GM23338 (cell line): ENCODE data around the gene TCF12.

Experiments
- CREB1 ChIP-seq: fragments of 250-450 bp; sonication (Bioruptor Pico); IDR thresholded peaks from 2 replicates; pipeline ENCODE4 v1.5.0; 2020; ENCODE audit warnings: low read depth, mild to moderate bottlenecking, moderate library complexity
- EZH2 ChIP-seq: fragments of 200-600 bp; sonication (generic); IDR thresholded peaks from one replicate; pipeline ENCODE4 v1.8.0; 2017; ENCODE audit warnings: antibody characterized with exemption, mild to moderate bottlenecking, low read depth; ENCODE audit not compliant: unreplicated experiment
- EZH2phosphoT487 ChIP-seq: fragments of 200-600 bp; sonication (generic); IDR thresholded peaks from one replicate; pipeline ENCODE4 v1.8.1; 2018; ENCODE audit warnings: antibody characterized with exemption; ENCODE audit not compliant: unreplicated experiment
- JUNB ChIP-seq: IDR thresholded peaks from one replicate; pipeline ENCODE4 v1.6.1; 2016; ENCODE audit warnings: antibody characterized with exemption; ENCODE audit not compliant: unreplicated experiment
- NANOG ChIP-seq: IDR thresholded peaks from 2 replicates; pipeline ENCODE4 v1.6.1; 2016; ENCODE audit warnings: antibody characterized with exemption, borderline replicate concordance
- POLR2AphosphoS5 ChIP-seq: IDR thresholded peaks from 2 replicates; pipeline ENCODE4 v1.6.1; 2016; ENCODE audit warnings: antibody characterized with exemption, low read depth
- REST ChIP-seq: IDR thresholded peaks from one replicate; pipeline ENCODE4 v1.6.1; 2018; ENCODE audit warnings: antibody characterized with exemption; ENCODE audit not compliant: unreplicated experiment
- ZNF114 ChIP-seq: fragments of 250-450 bp; sonication (Bioruptor Pico); IDR thresholded peaks from 2 replicates; pipeline ENCODE4 v1.5.0; 2020; ENCODE audit warnings: mild to moderate bottlenecking, moderate library complexity
- ZNF331 ChIP-seq: fragments of 250-450 bp; sonication (Bioruptor Pico); IDR thresholded peaks from 2 replicates; pipeline ENCODE4 v1.5.0; 2020; ENCODE audit warnings: low read depth, mild to moderate bottlenecking, moderate library complexity
- TF ChIP-seq, protein P1 (sequence below), 2 experiments: fragments of 200-600 bp in 1 of 2; sonication (generic) in 1 of 2; conservative IDR thresholded peaks; 2 replicates each; pipeline versions ENCODE4 v1.5.1 to v1.6.1; 2016 to 2017; ENCODE audit warnings: antibody characterized with exemption in 2 of 2, low read depth in 2 of 2, mild to moderate bottlenecking in 2 of 2, moderate library complexity in 1 of 2
- TF ChIP-seq, protein P2 (sequence below): fragments of 250-450 bp; sonication (Bioruptor Pico); IDR thresholded peaks from 2 replicates; pipeline ENCODE4 v1.5.0; 2020; ENCODE audit warnings: mild to moderate bottlenecking, moderate library complexity

DNA sequence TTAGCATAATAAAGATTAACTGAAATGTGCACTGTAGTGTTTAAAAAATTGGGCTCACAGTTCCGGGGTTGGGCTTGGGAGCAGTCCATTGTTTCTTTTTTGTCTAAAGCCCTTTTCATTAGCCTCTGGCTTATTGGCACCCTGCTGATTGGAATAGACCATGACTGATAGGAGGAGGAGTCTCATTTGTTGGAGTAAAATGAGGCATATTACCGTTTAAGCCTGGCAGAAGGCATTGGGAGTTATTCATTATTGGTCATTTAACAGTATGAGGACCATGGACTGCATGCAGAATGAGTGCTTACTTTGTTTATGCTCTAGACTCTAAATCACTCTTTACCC, 318.8 kb downstream of the TCF12 start:
- TF ChIP-seq, protein P1, sequence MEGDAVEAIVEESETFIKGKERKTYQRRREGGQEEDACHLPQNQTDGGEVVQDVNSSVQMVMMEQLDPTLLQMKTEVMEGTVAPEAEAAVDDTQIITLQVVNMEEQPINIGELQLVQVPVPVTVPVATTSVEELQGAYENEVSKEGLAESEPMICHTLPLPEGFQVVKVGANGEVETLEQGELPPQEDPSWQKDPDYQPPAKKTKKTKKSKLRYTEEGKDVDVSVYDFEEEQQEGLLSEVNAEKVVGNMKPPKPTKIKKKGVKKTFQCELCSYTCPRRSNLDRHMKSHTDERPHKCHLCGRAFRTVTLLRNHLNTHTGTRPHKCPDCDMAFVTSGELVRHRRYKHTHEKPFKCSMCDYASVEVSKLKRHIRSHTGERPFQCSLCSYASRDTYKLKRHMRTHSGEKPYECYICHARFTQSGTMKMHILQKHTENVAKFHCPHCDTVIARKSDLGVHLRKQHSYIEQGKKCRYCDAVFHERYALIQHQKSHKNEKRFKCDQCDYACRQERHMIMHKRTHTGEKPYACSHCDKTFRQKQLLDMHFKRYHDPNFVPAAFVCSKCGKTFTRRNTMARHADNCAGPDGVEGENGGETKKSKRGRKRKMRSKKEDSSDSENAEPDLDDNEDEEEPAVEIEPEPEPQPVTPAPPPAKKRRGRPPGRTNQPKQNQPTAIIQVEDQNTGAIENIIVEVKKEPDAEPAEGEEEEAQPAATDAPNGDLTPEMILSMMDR (conservative IDR thresholded peaks at IDR 0.05; ENCODE audit: low read depth in 2 of 2): no peak
- TF ChIP-seq EZH2 (no peak), JUNB (no peak), CREB1 (CRISPR knock-in tag) (no peak), EZH2phosphoT487 (no peak), ZNF331 (CRISPR knock-in tag) (no peak), POLR2AphosphoS5 (no peak), REST (no peak), ZNF114 (no peak), NANOG (no peak)
- TF ChIP-seq, protein P2, sequence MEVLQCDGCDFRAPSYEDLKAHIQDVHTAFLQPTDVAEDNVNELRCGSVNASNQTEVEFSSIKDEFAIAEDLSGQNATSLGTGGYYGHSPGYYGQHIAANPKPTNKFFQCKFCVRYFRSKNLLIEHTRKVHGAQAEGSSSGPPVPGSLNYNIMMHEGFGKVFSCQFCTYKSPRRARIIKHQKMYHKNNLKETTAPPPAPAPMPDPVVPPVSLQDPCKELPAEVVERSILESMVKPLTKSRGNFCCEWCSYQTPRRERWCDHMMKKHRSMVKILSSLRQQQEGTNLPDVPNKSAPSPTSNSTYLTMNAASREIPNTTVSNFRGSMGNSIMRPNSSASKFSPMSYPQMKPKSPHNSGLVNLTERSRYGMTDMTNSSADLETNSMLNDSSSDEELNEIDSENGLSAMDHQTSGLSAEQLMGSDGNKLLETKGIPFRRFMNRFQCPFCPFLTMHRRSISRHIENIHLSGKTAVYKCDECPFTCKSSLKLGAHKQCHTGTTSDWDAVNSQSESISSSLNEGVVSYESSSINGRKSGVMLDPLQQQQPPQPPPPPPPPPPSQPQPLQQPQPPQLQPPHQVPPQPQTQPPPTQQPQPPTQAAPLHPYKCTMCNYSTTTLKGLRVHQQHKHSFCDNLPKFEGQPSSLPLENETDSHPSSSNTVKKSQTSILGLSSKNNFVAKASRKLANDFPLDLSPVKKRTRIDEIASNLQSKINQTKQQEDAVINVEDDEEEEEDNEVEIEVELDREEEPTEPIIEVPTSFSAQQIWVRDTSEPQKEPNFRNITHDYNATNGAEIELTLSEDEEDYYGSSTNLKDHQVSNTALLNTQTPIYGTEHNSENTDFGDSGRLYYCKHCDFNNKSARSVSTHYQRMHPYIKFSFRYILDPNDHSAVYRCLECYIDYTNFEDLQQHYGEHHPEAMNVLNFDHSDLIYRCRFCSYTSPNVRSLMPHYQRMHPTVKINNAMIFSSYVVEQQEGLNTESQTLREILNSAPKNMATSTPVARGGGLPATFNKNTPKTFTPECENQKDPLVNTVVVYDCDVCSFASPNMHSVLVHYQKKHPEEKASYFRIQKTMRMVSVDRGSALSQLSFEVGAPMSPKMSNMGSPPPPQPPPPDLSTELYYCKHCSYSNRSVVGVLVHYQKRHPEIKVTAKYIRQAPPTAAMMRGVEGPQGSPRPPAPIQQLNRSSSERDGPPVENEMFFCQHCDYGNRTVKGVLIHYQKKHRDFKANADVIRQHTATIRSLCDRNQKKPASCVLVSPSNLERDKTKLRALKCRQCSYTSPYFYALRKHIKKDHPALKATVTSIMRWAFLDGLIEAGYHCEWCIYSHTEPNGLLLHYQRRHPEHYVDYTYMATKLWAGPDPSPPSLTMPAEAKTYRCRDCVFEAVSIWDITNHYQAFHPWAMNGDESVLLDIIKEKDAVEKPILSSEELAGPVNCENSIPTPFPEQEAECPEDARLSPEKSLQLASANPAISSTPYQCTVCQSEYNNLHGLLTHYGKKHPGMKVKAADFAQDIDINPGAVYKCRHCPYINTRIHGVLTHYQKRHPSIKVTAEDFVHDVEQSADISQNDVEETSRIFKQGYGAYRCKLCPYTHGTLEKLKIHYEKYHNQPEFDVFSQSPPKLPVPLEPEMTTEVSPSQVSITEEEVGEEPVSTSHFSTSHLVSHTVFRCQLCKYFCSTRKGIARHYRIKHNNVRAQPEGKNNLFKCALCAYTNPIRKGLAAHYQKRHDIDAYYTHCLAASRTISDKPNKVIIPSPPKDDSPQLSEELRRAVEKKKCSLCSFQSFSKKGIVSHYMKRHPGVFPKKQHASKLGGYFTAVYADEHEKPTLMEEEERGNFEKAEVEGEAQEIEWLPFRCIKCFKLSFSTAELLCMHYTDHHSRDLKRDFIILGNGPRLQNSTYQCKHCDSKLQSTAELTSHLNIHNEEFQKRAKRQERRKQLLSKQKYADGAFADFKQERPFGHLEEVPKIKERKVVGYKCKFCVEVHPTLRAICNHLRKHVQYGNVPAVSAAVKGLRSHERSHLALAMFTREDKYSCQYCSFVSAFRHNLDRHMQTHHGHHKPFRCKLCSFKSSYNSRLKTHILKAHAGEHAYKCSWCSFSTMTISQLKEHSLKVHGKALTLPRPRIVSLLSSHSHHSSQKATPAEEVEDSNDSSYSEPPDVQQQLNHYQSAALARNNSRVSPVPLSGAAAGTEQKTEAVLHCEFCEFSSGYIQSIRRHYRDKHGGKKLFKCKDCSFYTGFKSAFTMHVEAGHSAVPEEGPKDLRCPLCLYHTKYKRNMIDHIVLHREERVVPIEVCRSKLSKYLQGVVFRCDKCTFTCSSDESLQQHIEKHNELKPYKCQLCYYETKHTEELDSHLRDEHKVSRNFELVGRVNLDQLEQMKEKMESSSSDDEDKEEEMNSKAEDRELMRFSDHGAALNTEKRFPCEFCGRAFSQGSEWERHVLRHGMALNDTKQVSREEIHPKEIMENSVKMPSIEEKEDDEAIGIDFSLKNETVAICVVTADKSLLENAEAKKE (CRISPR knock-in tag): no peak
